Heart right ventricle (tissue), 16 donors: ENCODE measurements around the gene TMEM225. TPM values are rescaled to one million over a fixed set of nuclear protein-coding genes. Genes with fewer than 3 reads are reported as not detected.

Experiments used
- ATAC-seq, 8 donors: fragments of 200-7000 bp; cut with Tn5 transposase; one replicate each; pipeline ENCODE4 v1.9.1; 2020; ENCODE audit warnings: mild to moderate bottlenecking in 8 of 8, moderate library complexity in 8 of 8, moderate number of reproducible peaks in 1 of 8
- DNase-seq, 2 donors: peaks; one replicate each; pipeline ENCODE4 v3.0.0-alpha.2; 2020
- H3K27ac ChIP-seq, 10 donors: fragments of 200-600 bp; sonication (generic) in 2 of 10; one replicate each; pipeline versions ENCODE4 v1.5.0 to v1.8.0; 2020 to 2022; ENCODE audit warnings: mild to moderate bottlenecking in 3 of 10
- H3K27me3 ChIP-seq, 7 donors: fragments of 200-600 bp; one replicate each; pipeline ENCODE4 v1.8.0; 2021 to 2022; ENCODE audit warnings: mild to moderate bottlenecking in 2 of 7
- H3K36me3 ChIP-seq, 9 donors: fragments of 200-600 bp; sonication (generic) in 1 of 9; one replicate each; pipeline versions ENCODE4 v1.5.0 to v1.8.0; 2020 to 2022; ENCODE audit warnings: mild to moderate bottlenecking in 2 of 9
- H3K4me1 ChIP-seq, 9 donors: fragments of 200-600 bp; sonication (generic) in 1 of 9; one replicate each; pipeline versions ENCODE4 v1.5.0 to v1.8.0; 2020 to 2022; ENCODE audit warnings: mild to moderate bottlenecking in 4 of 9
- H3K4me3 ChIP-seq, 10 donors: fragments of 200-600 bp; sonication (generic) in 2 of 10; one replicate each; pipeline versions ENCODE4 v1.5.0 to v1.8.0; 2020 to 2022; ENCODE audit warnings: mild to moderate bottlenecking in 7 of 10, moderate library complexity in 2 of 10
- H3K9me3 ChIP-seq, 11 donors: fragments of 200-600 bp in 10 of 11; sonication (generic) in 2 of 11; one replicate each; pipeline versions ENCODE4 v1.5.0 to v1.8.0; 2013 to 2022; ENCODE audit warnings: mild to moderate bottlenecking in 2 of 11, control low read depth in 1 of 11, moderate library complexity in 1 of 11
- WGBS, 2 donors: extraction: QIAGEN DNeasy Blood & Tissue Kit; methylation state at CpG; one replicate each; pipeline ENCODE4 v1.1.7; 2013; ENCODE audit warnings: inconsistent platforms in 1 of 2; 5-methylcytosine and 5-hydroxymethylcytosine counted together
- intact Hi-C, 10 donors: fragments of 100-400 bp; cut with DNase I; formaldehyde crosslinking; loops; one replicate each; pipeline versions ENCODE4 v1.11.1 to v1.14.2; 2022
- polyA plus RNA-seq, 2 donors: library from polyadenylated mRNA; stranded (reverse); fragments of 200-250 nt; gene quantifications; one replicate each; pipeline ENCODE4 v1.2.3, GENCODE V29; 2013
- total RNA-seq, 10 donors: library from RNA; stranded (reverse); fragmentation: NEBNext Ultra II Directional in 3 of 10; extraction: Animal tissue kit (Norgen Biotek cat#: 25700) in 3 of 10; gene quantifications; one replicate each; pipeline versions ENCODE4 v1.2.1 to v1.2.4, GENCODE V29; 2021 to 2023
- TF ChIP-seq, protein P1 (sequence below), 9 donors: fragments of 200-600 bp; sonication (generic) in 2 of 9; IDR thresholded peaks; one replicate each; pipeline versions ENCODE4 v1.5.0 to v1.8.0; 2021 to 2022; ENCODE audit warnings: antibody characterized with exemption in 9 of 9, mild to moderate bottlenecking in 5 of 9, moderate library complexity in 1 of 9
- donor health status: Arrhythmogenic right ventricular cardiomyopathy.
- donor health status: ischemic (EF 13 %, LVEDD 7.1; RV severe dilation, severe dysfunction).
- donor health status: healthy with polysubstance abuse.
- donor health status: DM: no; HTN: yes; CAD: no.
- donor health status: DM: no; HTN: no; CAD: no.
- donor health status: ischemic (EF 25% LVEDD 6.9; RV normal size, moderate dysfunction).
- donor health status: ischemic (EF 25% LVEDD 5.7; RV mildly dilated, moderate dysfunction).
- donor health status: healthy.
- donor health status: DM: yes; HTN: yes; CAD: no.
- donor health status: Ischemic cardiomyopathy.
- donor health status: ischemic (EF 35%, LVEDD 5.7; RV mildly dilated, moderate dysfunction).
- donor health status: nonischemic (EF 11% LVEDD 7.7; RV severe dilation, severe dysfunction).
- donor health status: DM: yes; HTN: yes; CAD: no.
- donor health status: PGD.
- donor health status: ischemic (EF 29% LVEDD 5.4; RV normal size, mild dysfunction).
- donor health status: nonischemic (EF 23%, LVEDD 6.1; RV moderate dilation, normal function).

TMEM225 gene
- total and polyA plus RNA-seq, 12 donors = not detected

DNA sequence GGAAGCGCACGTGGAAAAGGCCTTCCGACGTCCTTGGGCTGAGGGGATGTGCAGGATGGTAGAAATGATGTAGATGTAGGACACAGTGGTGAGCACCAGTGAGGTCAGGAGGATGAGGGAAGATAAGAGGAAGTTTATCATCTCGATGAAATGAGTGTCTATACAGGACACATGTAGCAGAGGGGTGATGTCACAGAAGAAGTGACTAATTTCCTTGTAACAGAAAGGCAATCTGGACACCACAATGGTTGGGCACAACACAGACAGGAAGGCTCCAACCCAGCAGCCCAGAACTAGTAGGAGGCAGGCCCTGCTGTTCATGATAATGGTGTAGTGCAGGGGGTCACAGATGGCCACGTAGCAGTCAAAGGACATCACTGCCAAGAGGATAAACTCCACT is 44.3 kb downstream of the TMEM225 start:
- no peak for ATAC-seq
- Histone ChIP-seq H3K27ac (no peak overlapping the region), H3K4me1 (no peaks in the 10 kb centered on the region), H3K27me3 (peaks cover 0 to 7% (median 0%) of the 10 kb centered on the region in 7 donors), H3K9me3 (no peaks in the 10 kb centered on the region), H3K36me3 (no peaks in the 10 kb centered on the region), H3K4me3 (no peak overlapping the region)
- TF ChIP-seq, protein P1, sequence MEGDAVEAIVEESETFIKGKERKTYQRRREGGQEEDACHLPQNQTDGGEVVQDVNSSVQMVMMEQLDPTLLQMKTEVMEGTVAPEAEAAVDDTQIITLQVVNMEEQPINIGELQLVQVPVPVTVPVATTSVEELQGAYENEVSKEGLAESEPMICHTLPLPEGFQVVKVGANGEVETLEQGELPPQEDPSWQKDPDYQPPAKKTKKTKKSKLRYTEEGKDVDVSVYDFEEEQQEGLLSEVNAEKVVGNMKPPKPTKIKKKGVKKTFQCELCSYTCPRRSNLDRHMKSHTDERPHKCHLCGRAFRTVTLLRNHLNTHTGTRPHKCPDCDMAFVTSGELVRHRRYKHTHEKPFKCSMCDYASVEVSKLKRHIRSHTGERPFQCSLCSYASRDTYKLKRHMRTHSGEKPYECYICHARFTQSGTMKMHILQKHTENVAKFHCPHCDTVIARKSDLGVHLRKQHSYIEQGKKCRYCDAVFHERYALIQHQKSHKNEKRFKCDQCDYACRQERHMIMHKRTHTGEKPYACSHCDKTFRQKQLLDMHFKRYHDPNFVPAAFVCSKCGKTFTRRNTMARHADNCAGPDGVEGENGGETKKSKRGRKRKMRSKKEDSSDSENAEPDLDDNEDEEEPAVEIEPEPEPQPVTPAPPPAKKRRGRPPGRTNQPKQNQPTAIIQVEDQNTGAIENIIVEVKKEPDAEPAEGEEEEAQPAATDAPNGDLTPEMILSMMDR (IDR thresholded peaks at IDR 0.05) = no peak
- 53% methylated on average over 6 of the region's 6 CpGs for WGBS, 2 donors
- no peak for DNase-seq
- intact Hi-C loops = no loop called here

DNA sequence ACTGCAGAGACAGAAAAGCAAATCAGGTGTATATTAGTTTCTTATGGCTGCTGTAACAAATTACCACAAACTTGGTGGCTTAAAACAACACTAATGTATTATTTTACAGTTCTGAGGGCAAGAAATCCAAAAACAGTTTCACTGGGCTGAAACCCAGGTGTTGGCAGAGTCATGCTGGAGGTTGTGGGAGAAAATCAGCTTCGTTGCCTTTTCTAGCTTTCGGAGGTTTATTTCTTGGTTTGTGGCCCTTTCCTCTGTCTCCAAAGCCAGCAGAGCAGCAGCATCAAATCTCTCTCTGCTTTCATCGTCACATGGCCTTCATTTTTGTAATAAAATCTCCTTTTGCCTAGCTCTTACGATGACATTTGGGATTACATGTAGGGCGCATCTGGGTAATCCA is 46.3 kb downstream of the TMEM225 start:
- intact Hi-C loops = no loop called here
- ATAC-seq = no peak
- 86 to 90% methylated on average over 5 of the region's 5 CpGs for WGBS, 2 donors

DNA sequence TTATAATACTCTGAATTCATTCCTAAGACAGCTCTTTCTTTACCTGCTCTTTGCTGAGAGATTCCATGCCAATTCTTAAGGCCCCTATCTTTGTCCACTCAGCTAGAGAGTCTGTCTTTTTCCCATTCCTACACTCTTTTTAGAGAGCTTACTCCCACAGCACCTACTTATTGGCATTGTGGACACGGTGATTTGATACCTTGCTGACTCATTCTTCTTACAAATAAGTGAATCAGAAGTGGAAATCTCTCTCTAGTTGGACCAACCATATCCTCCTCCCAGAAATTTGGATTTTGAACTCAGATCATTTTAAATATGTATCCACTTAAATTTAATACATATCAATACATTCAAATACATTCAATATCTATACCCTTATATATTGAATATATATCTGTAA is 46.8 kb downstream of the TMEM225 start:
- no peaks in the 10 kb centered on the region for H3K4me1 ChIP-seq
- DNase-seq (no peak), ATAC-seq (no peak)
- H3K27me3 ChIP-seq = peaks cover 0 to 7% (median 0%) of the 10 kb centered on the region in 7 donors
- WGBS, 2 donors = 53 to 57% methylated on average over 1 of the region's 1 CpG
- no peak overlapping the region for H3K27ac ChIP-seq
- TF ChIP-seq, protein P1 (IDR thresholded peaks at IDR 0.05) = no peak
- no peak overlapping the region for H3K4me3 ChIP-seq
- H3K36me3 ChIP-seq = no peaks in the 10 kb centered on the region
- no peaks in the 10 kb centered on the region for H3K9me3 ChIP-seq
- intact Hi-C loops = no loop called here

More for the DNA sequence above, 46.3 kb downstream of the TMEM225 start:
- Histone ChIP-seq H3K27me3 (peaks cover 0 to 7% (median 0%) of the 10 kb centered on the region in 7 donors), H3K36me3 (no peaks in the 10 kb centered on the region), H3K4me1 (no peaks in the 10 kb centered on the region), H3K9me3 (no peaks in the 10 kb centered on the region), H3K4me3 (no peak overlapping the region), H3K27ac (no peak overlapping the region)
- no peak for DNase-seq
- TF ChIP-seq, protein P1 (IDR thresholded peaks at IDR 0.05) = no peak

DNA sequence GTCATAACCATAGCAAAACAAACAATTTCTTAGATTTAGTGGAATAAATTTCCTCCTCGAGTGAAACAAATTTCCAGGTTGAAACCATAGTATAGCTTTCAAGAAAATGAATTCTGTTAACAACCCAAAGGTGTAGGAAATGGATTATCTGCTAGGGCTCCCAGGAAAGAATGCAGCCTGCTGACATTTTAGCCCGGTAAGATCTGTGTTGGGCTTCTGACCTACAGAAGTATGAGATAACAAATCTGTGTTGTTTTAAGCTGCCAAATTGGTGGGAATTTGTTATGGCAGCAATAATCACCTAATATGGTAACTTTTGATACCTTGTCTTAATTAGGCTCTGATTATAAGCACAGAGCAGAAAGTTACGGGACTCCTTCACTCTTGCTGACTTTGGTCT is 47.3 kb downstream of the TMEM225 start:
- no peak overlapping the region for H3K4me3 ChIP-seq
- DNase-seq (no peak), ATAC-seq (no peak)
- no peak overlapping the region for H3K27ac ChIP-seq
- no peaks in the 10 kb centered on the region for H3K4me1 ChIP-seq
- no peaks in the 10 kb centered on the region for H3K36me3 ChIP-seq
- 31 to 36% methylated on average over 3 of the region's 3 CpGs for WGBS, 2 donors
- intact Hi-C loops = no loop called here
- peaks cover 0 to 7% (median 0%) of the 10 kb centered on the region in 7 donors for H3K27me3 ChIP-seq
- no peaks in the 10 kb centered on the region for H3K9me3 ChIP-seq
- TF ChIP-seq, protein P1 (IDR thresholded peaks at IDR 0.05) = no peak
